ENCODE results near the gene GPR161. TPM values are rescaled to one million over a fixed set of nuclear protein-coding genes. Genes with fewer than 3 reads are reported as not detected.

GPR161 gene
- total RNA-seq, 4 donors from 2014 or later, result 1.4 to 3.2 (median 2.3) TPM

GRCh38 chr1:168053681-168054080, 83.0 kb downstream of the GPR161 start:
- H3K36me3 ChIP-seq, result no peaks in the 10 kb centered on the region
- H3K9me3 ChIP-seq, result no peaks in the 10 kb centered on the region
- DNase-seq, result no peak
- no peaks in the 10 kb centered on the region for H3K27me3 ChIP-seq
- H3K4me1 ChIP-seq, result no peaks in the 10 kb centered on the region
- WGBS, 2 donors, result 83% methylated on average over 2 of the region's 2 CpGs
- TF ChIP-seq CTCF (IDR thresholded peaks at IDR 0.05) (no peak), POLR2A (IDR thresholded peaks at IDR 0.05) (no peak)
- no peak overlapping the region for H3K4me3 ChIP-seq (replicated peaks in 1 of 3)
- no peak overlapping the region for H3K27ac ChIP-seq
- intact Hi-C loops (cut with DNase I), result no loop called here

GRCh38 chr1:168050880-168051279, 85.8 kb downstream of the GPR161 start:
- Histone ChIP-seq H3K36me3 (peaks cover 0 to 3% of the 10 kb centered on the region in 2 donors), H3K4me3 (replicated peaks in 1 of 3) (no peak overlapping the region), H3K9me3 (no peaks in the 10 kb centered on the region), H3K4me1 (no peaks in the 10 kb centered on the region), H3K27ac (no peak overlapping the region), H3K27me3 (no peaks in the 10 kb centered on the region)
- intact Hi-C loops (cut with DNase I), result no loop called here
- 90 to 94% methylated on average over 1 of the region's 1 CpG for WGBS, 2 donors
- no peak for DNase-seq
- TF ChIP-seq CTCF (IDR thresholded peaks at IDR 0.05) (no peak), POLR2A (IDR thresholded peaks at IDR 0.05) (no peak)

GRCh38 chr1:168050307-168050706, 86.4 kb downstream of the GPR161 start:
- TF ChIP-seq POLR2A (IDR thresholded peaks at IDR 0.05), result no peak
- no peak for TF ChIP-seq CTCF (IDR thresholded peaks at IDR 0.05)

GRCh38 chr1:168045311-168045710, 91.4 kb downstream of the GPR161 start:
- TF ChIP-seq CTCF (IDR thresholded peaks at IDR 0.05) (no peak), POLR2A (IDR thresholded peaks at IDR 0.05) (no peak)
- peaks cover 0 to 8% of the 10 kb centered on the region in 2 donors for H3K36me3 ChIP-seq
- no peak overlapping the region for H3K4me3 ChIP-seq (replicated peaks in 1 of 3)
- no peak overlapping the region for H3K27ac ChIP-seq
- no peak for DNase-seq
- H3K9me3 ChIP-seq, result no peaks in the 10 kb centered on the region
- no peaks in the 10 kb centered on the region for H3K4me1 ChIP-seq
- no peaks in the 10 kb centered on the region for H3K27me3 ChIP-seq
- WGBS, 2 donors, result 96 to 97% methylated on average over 1 of the region's 1 CpG
- intact Hi-C loops (cut with DNase I), result no loop called here

More at GRCh38 chr1:168050307-168050706, 86.4 kb downstream of the GPR161 start:
- no peak overlapping the region for H3K27ac ChIP-seq
- no peaks in the 10 kb centered on the region for H3K27me3 ChIP-seq
- WGBS, 2 donors, result 91 to 93% methylated on average over 1 of the region's 1 CpG
- no peaks in the 10 kb centered on the region for H3K9me3 ChIP-seq
- no peak overlapping the region for H3K4me3 ChIP-seq (replicated peaks in 1 of 3)
- intact Hi-C loops (cut with DNase I), result no loop called here
- no peak for DNase-seq
- peaks cover 0 to 3% of the 10 kb centered on the region in 2 donors for H3K36me3 ChIP-seq
- no peaks in the 10 kb centered on the region for H3K4me1 ChIP-seq

GRCh38 chr1:168042362-168042761, 94.4 kb downstream of the GPR161 start:
- Histone ChIP-seq H3K36me3 (peaks cover 0 to 8% of the 10 kb centered on the region in 2 donors), H3K9me3 (no peaks in the 10 kb centered on the region), H3K4me1 (no peaks in the 10 kb centered on the region), H3K27ac (no peak overlapping the region), H3K27me3 (no peaks in the 10 kb centered on the region), H3K4me3 (replicated peaks in 1 of 3) (no peak overlapping the region)
- WGBS, 2 donors, result 97 to 98% methylated on average over 2 of the region's 2 CpGs
- TF ChIP-seq CTCF (IDR thresholded peaks at IDR 0.05), result no peak
- no peak for TF ChIP-seq POLR2A (IDR thresholded peaks at IDR 0.05)
- intact Hi-C loops (cut with DNase I), result no loop called here
- no peak for DNase-seq
